HL-60/S4 treated with retinoic acid at 250 ng/mL for 4 days and 3 days (cell line): ENCODE results near the gene ADAMTS6.

Experiments
- in situ Hi-C: fragments of 300-500 bp; cut with MboI; formaldehyde crosslinking; loops from 2 replicates; pipeline ENCODE4 v1.7.0; 2022; ENCODE audit warnings: low sequenced_read_pairs

ADAMTS6 gene

DNA sequence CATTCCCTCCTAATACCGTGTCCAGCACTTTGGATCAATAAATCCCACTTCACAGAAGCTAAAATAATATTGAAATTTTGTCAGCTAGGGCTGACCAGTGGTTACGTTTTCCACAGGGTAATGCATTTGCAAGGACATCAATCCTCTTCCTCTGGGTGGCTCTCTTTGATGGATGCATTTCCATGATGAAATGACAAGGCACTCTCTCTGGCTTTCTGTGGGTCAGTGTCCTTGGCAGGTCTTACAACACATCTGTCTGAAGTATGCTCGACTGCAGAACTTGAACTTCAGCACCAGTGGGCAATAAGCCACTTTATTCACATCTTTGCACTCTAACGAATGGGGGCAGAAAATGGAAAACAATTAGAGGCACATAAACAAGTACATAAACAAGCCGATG lies 330.1 kb downstream of the ADAMTS6 start:
- in situ Hi-C loops, result no loop called here

DNA sequence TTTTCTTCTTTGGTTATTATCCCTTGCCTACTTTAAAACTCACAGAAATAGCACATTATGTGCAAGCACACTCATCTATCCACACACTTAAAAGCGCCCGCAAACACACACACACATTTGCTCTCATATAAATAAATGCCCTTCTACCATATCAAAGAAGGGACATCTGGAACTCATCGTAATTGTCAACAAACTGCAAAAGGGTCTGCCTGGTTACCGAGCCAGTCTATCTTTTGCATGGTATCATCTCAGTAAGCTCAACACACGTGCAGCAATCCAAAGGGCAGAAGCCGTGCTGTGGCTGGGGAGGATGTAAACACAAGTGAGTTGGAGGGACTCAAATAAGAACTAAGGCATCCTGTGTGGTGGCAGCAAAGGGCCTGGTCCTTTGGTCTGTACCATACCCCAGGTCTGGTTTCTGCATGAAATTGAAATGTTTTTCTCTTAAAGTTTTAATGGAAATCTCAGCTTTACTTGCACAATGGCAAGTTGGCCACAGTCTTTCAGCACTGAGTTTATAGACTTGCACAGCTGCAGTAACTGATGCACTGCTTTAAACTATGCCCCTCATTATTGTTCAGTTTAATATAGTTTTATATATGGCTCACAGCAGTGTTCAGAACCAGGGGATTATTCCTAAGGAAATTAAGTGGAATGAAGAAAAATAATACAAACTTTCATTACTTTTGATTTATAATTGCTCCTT lies 331.0 kb downstream of the ADAMTS6 start:
- in situ Hi-C loops, result no loop called here

- in situ Hi-C loops, result no loop called here
Measured at GRCh38 chr5:65149827-65150226, 331.9 kb downstream of the ADAMTS6 start.

DNA sequence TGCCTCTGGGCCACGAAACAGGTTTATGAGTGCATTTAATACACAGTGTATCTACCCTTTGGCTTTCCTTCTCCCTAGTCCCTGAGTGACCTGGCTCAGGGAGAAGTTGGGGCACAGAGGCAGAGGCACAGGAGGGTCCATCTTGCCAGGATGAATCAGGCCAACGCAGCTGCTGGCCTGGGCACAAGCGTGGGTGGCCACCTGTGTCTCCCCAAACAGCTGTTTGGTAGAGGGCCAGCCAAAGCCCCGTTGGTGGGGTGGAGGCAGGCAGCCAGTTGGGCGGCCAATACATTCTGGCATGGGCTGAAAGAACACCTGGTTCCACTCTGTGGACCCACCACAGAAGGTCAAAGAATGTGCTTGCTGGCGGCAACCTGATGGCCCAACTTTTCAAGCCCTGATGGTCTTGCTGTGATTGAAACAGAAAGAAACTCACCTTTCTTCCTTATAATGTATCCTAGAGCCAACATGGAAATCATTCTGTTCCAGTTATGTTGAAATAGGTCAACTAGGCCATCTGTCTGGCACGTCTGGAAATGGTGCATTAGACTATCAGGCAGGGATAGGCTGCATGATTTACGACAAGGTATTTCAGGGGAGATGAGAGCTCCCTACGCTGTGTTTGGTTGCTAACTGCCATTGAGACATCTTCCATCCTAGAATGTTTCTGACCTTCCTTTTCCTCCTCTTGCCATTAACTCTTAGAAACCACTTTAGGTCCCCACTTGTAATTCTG lies 337.4 kb downstream of the ADAMTS6 start:
- in situ Hi-C loops, result no loop called here

DNA sequence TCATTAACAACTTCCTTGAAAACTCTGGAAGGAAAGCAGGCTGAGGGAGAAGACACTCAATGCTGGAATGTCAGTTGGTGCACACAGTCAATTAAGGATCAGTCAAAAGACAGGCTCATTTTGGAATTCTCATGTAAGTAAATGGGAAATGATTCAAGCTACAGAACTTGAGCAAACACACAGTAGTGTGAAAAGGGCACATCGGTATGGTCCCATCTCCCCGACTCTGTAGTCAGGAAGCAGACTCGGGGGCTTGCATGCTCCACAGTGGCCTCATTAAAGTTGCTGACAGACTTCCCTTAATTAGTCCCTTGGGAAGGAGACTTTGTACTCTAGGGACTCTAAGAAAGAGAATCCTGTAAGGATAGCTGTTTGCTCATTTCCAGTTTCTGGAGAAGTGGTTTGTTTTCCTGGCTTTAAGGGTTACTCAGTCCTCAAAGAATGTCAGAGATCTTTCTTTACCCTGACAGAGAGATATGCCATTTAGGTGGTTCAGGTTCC lies 339.2 kb downstream of the ADAMTS6 start:
- in situ Hi-C loops, result no loop called here

DNA sequence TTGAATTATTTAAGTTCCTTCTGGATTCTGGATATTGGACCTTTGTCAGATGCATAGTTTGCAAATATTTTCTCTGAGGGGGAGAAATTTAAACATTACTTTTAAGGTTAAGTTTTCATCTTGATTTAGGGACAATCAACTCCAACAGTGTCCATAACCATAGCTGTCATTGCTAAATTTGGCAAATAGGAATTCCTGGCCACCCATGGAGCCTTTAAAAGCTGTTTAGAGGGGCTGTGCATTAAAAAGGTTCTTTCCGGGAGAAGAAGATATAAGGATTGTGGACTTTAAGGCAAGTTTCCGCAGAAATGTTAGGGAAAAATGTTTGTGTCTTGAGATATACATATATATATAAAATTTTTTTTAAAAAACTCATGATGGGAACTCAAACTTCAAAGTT lies 339.7 kb downstream of the ADAMTS6 start:
- in situ Hi-C loops, result no loop called here

GRCh38 chr5:65141493-65141892 lies 340.2 kb downstream of the ADAMTS6 start:
- in situ Hi-C loops, result no loop called here

GRCh38 chr5:65137631-65138030 lies 344.1 kb downstream of the ADAMTS6 start:
- in situ Hi-C loops, result no loop called here

DNA sequence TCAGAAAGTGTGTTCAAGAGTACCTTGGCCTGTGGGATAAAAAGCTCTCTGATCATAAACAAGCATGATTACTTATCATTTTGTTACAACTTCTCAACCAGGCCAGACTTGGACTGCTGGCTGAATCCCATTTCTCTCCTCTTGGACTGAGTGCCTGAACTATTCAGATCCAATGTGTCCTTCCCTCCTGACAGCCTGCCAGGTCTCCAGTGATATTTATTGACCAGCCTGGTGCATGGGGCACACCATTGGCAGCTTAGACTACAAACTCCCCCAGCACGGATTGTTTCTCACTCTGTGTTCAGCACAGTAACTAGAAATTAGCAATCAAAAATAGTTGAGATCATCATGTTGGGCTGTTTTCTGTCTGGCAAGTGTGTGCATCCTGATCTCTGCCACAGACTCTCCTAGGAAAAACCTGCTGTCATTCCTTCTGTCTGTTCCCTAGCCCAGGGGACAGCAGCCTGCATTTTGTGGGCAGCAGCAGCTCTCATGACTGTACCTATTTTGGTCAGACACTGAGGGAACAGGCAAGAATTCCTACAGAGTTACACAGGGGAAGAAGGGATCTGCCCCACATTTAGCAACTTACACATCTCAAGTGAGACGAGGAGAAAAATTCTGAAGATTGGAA lies 348.1 kb downstream of the ADAMTS6 start:
- in situ Hi-C loops, result no loop called here

DNA sequence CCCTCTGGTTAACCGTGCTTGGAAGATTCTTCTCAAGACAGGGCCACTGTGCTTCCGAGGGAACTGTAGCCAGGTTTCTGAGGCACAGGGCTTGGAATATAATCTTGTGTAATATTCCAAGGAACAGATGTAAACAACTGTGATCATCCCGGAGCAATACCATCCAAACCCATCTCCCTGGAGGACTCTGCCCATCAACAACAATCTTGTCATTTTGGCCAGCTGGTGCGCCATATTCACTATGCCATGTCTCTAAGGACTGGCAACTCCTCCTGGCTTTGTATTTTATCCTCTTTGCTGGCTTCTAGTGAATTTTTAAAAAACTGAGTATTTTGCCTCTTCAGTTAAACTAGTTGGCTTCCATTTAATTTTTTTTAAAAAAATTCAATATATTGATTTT lies 349.3 kb downstream of the ADAMTS6 start:
- in situ Hi-C loops, result no loop called here

DNA sequence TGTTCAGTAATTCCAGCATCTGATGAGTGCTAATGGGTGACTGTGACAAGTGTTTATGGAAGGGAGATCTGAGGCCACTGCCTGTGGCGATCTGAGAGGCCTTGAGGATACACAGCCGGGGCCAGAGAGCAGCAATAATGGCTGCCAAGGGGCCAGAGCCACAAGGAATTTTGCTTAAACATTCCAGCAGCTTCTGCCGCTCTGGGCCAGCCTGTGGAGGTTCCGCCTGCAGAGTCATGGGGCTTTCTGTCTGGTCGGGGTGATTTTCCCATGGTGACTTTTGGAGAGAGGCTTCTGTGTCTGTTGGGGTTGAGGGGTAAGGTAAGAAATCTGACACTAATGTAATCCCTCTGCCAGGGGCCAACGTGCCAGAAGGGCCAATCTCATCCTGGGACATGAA lies 353.5 kb downstream of the ADAMTS6 start:
- in situ Hi-C loops, result no loop called here

GRCh38 chr5:65127161-65127901 lies 354.4 kb downstream of the ADAMTS6 start:
- in situ Hi-C loops, result no loop called here

GRCh38 chr5:65126542-65127069 lies 355.1 kb downstream of the ADAMTS6 start:
- in situ Hi-C loops, result no loop called here

DNA sequence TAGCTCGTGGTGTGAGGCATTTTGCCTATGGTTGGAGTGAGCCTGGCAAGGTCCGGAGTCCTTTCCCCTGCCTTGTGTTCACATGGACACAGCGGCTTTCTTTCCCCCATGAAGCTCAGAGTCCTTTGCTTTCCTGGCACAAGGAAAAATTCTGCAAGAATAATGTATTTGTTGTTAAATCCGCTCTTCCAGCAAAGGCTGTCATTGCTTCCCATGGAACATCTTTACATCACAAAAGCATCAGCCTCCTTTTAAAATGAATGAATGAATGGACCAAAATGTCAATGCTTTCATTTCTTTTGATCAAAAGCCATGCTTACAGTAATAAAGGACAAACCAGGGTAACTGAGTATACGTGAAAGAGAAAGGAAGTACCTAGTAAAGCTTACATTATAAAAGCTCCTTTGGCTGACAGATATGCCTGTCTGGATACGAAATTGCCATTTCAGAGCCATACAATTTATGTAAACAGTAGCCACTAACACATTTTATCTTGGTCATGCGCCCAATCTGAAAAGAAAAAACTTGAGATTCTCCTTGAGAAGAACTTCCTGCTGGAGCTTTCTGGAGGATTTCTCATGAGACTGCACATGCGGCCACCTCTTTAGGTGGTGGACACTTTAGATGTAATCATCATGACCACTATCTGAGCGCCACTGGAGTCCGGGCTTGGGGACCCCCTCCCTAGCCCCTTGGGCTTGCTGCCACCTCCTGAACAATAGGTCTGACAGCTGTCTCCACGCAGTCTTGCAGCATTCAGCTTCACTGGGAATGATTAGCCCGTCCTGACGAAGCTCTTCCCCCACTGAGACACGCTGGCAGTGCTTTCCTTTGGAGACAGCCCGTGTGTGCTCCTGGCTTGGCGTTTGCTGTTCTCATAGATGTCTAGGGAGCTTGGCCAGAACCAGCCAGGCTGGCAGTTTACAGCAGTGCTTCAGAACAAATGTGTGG lies 355.9 kb downstream of the ADAMTS6 start:
- in situ Hi-C loops, result no loop called here

DNA sequence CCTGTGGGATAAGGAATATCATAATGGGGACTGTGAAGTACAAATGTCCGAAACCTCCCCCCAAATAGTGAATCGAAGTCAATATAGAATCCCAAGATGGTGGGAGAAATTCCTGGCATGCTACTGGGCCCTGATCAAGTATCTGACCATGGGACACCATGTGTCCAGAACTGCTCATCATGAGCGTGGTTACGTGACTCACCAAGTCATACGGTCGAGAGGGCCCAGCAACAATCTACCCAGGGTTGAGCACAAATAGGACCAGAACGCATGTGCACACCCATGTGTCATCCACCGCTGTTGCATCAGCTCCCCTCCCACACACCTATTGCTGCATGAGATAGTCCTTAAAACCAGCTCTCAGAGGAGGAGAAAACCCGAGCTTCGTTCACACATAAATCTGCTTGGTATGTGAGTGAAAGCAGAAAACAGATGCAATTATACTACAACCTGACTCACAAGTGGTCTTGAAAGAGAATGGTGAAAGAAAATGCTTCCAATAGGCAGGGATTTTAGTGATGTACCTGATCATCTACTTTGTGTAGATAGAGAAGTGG lies 359.8 kb downstream of the ADAMTS6 start:
- in situ Hi-C loops, result no loop called here

DNA sequence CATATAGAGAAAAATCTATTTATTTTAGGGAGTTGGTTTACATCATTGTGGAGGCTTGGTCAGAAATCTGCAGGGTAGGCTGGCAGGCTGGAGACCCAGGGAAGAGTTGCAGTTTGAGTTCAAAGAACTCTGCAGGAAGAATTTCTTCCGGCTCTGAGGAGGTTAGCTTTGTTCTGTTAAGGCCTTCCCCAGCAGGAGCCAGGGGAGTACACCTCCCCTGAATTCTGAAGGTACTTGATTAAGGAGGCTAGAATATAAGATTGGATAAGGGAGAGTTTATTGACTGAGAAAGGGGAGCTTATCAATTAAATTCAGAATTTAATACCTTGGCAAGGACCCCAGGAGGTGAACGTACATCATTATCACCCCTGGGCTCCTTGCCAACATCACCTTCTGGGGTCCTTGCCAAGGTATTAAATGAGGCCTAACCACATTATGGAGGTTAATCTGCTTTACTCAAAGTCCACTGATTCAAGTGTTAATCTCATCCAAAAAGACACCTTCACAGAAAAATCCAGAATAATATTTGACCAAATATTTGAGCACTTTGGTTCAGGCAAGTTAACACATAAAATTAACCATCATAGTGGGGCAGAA lies 361.3 kb downstream of the ADAMTS6 start:
- in situ Hi-C loops, result no loop called here

- in situ Hi-C loops, result no loop called here
Measured at GRCh38 chr5:65117525-65117924, 364.2 kb downstream of the ADAMTS6 start.

- in situ Hi-C loops, result no loop called here
Measured at GRCh38 chr5:65113771-65114170, 367.9 kb downstream of the ADAMTS6 start.
